ENCODE measurements around the gene B3GALT6.

Gene B3GALT6

GRCh38 chr1:1228187-1228586 lies 3.9 kb upstream of the B3GALT6 start:
- intact Hi-C loops (cut with DNase I) = no loop called here
- DNase-seq = no peak

- intact Hi-C loops (cut with DNase I) = no loop called here
- no peak for DNase-seq
Measured at GRCh38 chr1:1228596-1229321, 3.3 kb upstream of the B3GALT6 start.

GRCh38 chr1:1229770-1230169 lies 2.3 kb upstream of the B3GALT6 start:
- intact Hi-C loops (cut with DNase I) = loop anchor here (5.0 kb wide), 1 partner anchor 72 kb away; no protein-coding TSS in a partner anchor
- DNase-seq = no peak

GRCh38 chr1:1230656-1231399 lies 1.2 kb upstream of the B3GALT6 start:
- DNase-seq = no peak
- intact Hi-C loops (cut with DNase I) = loop anchor here (5.0 kb wide), 1 partner anchor 74 kb away; no protein-coding TSS in a partner anchor

GRCh38 chr1:1231400-1232207 lies 433 bp upstream of the B3GALT6 start, which contains the start of gene SDF4:
TSS of gene SDF4 (minus strand) at chr1:1232001. CDS start at chr1:1228772, 3,229 bp downstream.
- peak; percentile 95 to 99 (median 97) for DNase-seq
- intact Hi-C loops (cut with DNase I) = loop anchor here (1.0 to 5.0 kb wide), 3 partner anchors 42 to 115 kb away; partner anchors contain the start of genes C1orf159 and UBE2J2

GRCh38 chr1:1232796-1233566 lies 944 bp downstream of the B3GALT6 start:
- DNase-seq = no peak
- intact Hi-C loops (cut with DNase I) = loop anchor here (1.0 to 5.0 kb wide), 3 partner anchors 40 to 117 kb away; partner anchors contain the start of genes C1orf159 and UBE2J2

GRCh38 chr1:1233567-1233892 lies 1.5 kb downstream of the B3GALT6 start:
- intact Hi-C loops (cut with DNase I) = loop anchor here (5.0 kb wide), 1 partner anchor 76 kb away; no protein-coding TSS in a partner anchor
- no peak for DNase-seq

GRCh38 chr1:1234180-1234808 lies 2.3 kb downstream of the B3GALT6 start:
- no peak for DNase-seq
- intact Hi-C loops (cut with DNase I) = loop anchor here (5.0 kb wide), 1 partner anchor 77 kb away; no protein-coding TSS in a partner anchor

- intact Hi-C loops (cut with DNase I) = no loop called here
- no peak for DNase-seq
Measured at GRCh38 chr1:1235016-1235744, 3.1 kb downstream of the B3GALT6 start.

GRCh38 chr1:1236176-1236763 lies 4.2 kb downstream of the B3GALT6 start:
- no peak for DNase-seq
- intact Hi-C loops (cut with DNase I) = no loop called here

GRCh38 chr1:1236945-1237873 lies 5.2 kb downstream of the B3GALT6 start:
- intact Hi-C loops (cut with DNase I) = no loop called here

GRCh38 chr1:1237874-1238701 lies 6.1 kb downstream of the B3GALT6 start:
- intact Hi-C loops (cut with DNase I) = no loop called here
- DNase-seq = no peak

More at GRCh38 chr1:1236945-1237873, 5.2 kb downstream of the B3GALT6 start:
- DNase-seq = no peak

- no peak for DNase-seq
- intact Hi-C loops (cut with DNase I) = no loop called here
Measured at GRCh38 chr1:1238702-1239178, 6.7 kb downstream of the B3GALT6 start.

- intact Hi-C loops (cut with DNase I) = no loop called here
- no peak for DNase-seq
Measured at GRCh38 chr1:1239227-1239613, 7.2 kb downstream of the B3GALT6 start.

- DNase-seq = no peak
Measured at GRCh38 chr1:1239614-1240347, 7.7 kb downstream of the B3GALT6 start.

GRCh38 chr1:1240348-1240732 lies 8.3 kb downstream of the B3GALT6 start:
- DNase-seq = no peak
- intact Hi-C loops (cut with DNase I) = no loop called here

More at GRCh38 chr1:1239614-1240347, 7.7 kb downstream of the B3GALT6 start:
- intact Hi-C loops (cut with DNase I) = no loop called here

Data from posterior cingulate gyrus (tissue), 11 donors.